NB4 (cell line): ENCODE data around the gene LRBA.

Experiments
- MYC ChIP-seq: IDR thresholded peaks from 2 replicates; pipeline ENCODE4 v1.6.1; 2011; ENCODE audit warnings: low read depth, low read length
- POLR2A ChIP-seq: IDR thresholded peaks from 2 replicates; pipeline ENCODE4 v1.6.1; 2011; ENCODE audit warnings: mild to moderate bottlenecking; ENCODE audit not compliant: insufficient read length; ENCODE audit errors: extremely low read depth
- TF ChIP-seq, protein P1 (sequence below): IDR thresholded peaks from one replicate; pipeline ENCODE4 v1.5.1; 2012; ENCODE audit warnings: low read depth, low read length

DNA sequence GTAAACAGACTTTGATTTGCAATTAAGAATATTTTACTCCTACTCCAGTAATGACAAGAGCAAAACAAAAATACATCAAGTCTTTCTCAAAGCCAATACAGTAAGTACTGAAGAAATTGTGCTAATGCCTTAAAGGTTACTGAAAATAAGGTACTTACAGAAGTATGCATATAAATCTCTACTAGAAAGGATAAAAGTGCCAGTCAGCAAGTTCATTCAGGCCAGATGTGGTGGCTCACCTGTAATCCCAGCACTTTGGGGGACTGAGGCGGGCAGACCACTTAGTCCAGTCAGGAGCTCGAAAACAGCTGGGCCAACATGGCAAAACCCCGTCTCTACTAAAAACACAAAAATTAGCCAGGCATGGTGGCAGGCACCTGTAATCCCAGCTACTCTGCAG is 27.9 kb downstream of the LRBA start:
- TF ChIP-seq MYC = no peak
- TF ChIP-seq, protein P1, sequence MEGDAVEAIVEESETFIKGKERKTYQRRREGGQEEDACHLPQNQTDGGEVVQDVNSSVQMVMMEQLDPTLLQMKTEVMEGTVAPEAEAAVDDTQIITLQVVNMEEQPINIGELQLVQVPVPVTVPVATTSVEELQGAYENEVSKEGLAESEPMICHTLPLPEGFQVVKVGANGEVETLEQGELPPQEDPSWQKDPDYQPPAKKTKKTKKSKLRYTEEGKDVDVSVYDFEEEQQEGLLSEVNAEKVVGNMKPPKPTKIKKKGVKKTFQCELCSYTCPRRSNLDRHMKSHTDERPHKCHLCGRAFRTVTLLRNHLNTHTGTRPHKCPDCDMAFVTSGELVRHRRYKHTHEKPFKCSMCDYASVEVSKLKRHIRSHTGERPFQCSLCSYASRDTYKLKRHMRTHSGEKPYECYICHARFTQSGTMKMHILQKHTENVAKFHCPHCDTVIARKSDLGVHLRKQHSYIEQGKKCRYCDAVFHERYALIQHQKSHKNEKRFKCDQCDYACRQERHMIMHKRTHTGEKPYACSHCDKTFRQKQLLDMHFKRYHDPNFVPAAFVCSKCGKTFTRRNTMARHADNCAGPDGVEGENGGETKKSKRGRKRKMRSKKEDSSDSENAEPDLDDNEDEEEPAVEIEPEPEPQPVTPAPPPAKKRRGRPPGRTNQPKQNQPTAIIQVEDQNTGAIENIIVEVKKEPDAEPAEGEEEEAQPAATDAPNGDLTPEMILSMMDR = no peak
- TF ChIP-seq POLR2A = no peak
